T-cell (primary cell): ENCODE results near the gene CEP170B. TPM values are rescaled to one million over a fixed set of nuclear protein-coding genes. Genes with fewer than 3 reads are reported as not detected.

Experiments used
- ATAC-seq, 4 experiments: fragments of 200-7000 bp in 3 of 4; fragments of 150-1000 bp in 1 of 4; cut with Tn5 transposase; replicated peaks in 1 of 4; 1 replicate in 3 of 4; 2 replicates in 1 of 4; pipeline ENCODE4 v1.10.0; 2021; ENCODE audit warnings: moderate library complexity in 3 of 4, mild to moderate bottlenecking in 2 of 4, moderate number of reproducible peaks in 1 of 4
- CTCF ChIA-PET, 2 donors: fragments of 300-600 bp; sonication (Branson Sonifier 250); formaldehyde crosslinking; loops; one replicate each; lab custom pipeline; 2022; ENCODE audit warnings: antibody characterized with exemption in 2 of 2; lab: Charles Lee
- POLR2A ChIA-PET, 2 donors: fragments of 300-600 bp; sonication (Branson Sonifier 250); formaldehyde crosslinking; loops; one replicate each; lab custom pipeline; 2022; ENCODE audit warnings: antibody characterized with exemption in 2 of 2; lab: Charles Lee
- DNase-seq, 35 experiments: peaks; one replicate each; pipeline versions ENCODE4 v3.0.0 to v3.0.0-alpha.2; 2013 to 2023
- H3K27ac ChIP-seq: one replicate; pipeline ENCODE4 v1.5.1; 2013; ENCODE audit warnings: low read length
- H3K27me3 ChIP-seq, 2 experiments: replicated peaks in 1 of 2; 1 replicate in 1 of 2; 2 replicates in 1 of 2; pipeline versions ENCODE4 v1.6.1 to v1.7.0; 2013; ENCODE audit warnings: low read length in 1 of 2, mixed read lengths in 1 of 2; ENCODE audit not compliant: control insufficient read depth in 2 of 2, insufficient read depth in 2 of 2; ENCODE audit errors: extremely low read depth in 1 of 2
- H3K36me3 ChIP-seq, 2 donors: 1 replicate in 1 of 2; 2 replicates in 1 of 2; pipeline versions ENCODE4 v1.6.1 to v1.7.0; 2013; ENCODE audit warnings: low read length in 1 of 2; ENCODE audit not compliant: control insufficient read depth in 2 of 2, insufficient read depth in 1 of 2; ENCODE audit errors: extremely low read depth in 1 of 2
- H3K4me1 ChIP-seq, 2 experiments: 1 replicate in 1 of 2; 2 replicates in 1 of 2; pipeline versions ENCODE4 v1.6.1 to v1.7.0; 2013; ENCODE audit warnings: low read length in 2 of 2, mixed read lengths in 1 of 2; ENCODE audit not compliant: insufficient read depth in 2 of 2, control insufficient read depth in 1 of 2; ENCODE audit errors: extremely low read depth in 1 of 2
- H3K4me3 ChIP-seq, 2 donors: 1 replicate in 1 of 2; 2 replicates in 1 of 2; pipeline versions ENCODE4 v1.5.1 to v1.7.0; 2013; ENCODE audit warnings: mild to moderate bottlenecking in 2 of 2, low read length in 1 of 2, moderate library complexity in 1 of 2; ENCODE audit not compliant: control insufficient read depth in 1 of 2; ENCODE audit errors: extremely low read depth in 1 of 2
- H3K9me3 ChIP-seq: 2 replicates; pipeline ENCODE4 v1.7.0; 2013
- H3K27ac Mint-ChIP-seq, 2 donors: one replicate each; pipeline ENCODE4 v1.8.0; 2020 to 2021; ENCODE audit warnings: mild to moderate bottlenecking in 2 of 2, mixed read lengths in 2 of 2
- H3K27me3 Mint-ChIP-seq, 2 donors: one replicate each; pipeline ENCODE4 v1.8.0; 2021 to 2022; ENCODE audit warnings: mixed read lengths in 2 of 2
- H3K36me3 Mint-ChIP-seq: one replicate; pipeline ENCODE4 v1.8.0; 2021; ENCODE audit warnings: mixed read lengths
- H3K4me1 Mint-ChIP-seq, 3 donors: one replicate each; pipeline ENCODE4 v1.8.0; 2020 to 2022; ENCODE audit warnings: mixed read lengths in 3 of 3, mild to moderate bottlenecking in 1 of 3
- H3K4me3 Mint-ChIP-seq, 3 donors: one replicate each; pipeline ENCODE4 v1.8.0; 2020 to 2022; ENCODE audit warnings: mild to moderate bottlenecking in 3 of 3, mixed read lengths in 3 of 3, moderate library complexity in 3 of 3
- H3K9me3 Mint-ChIP-seq, 3 donors: one replicate each; pipeline ENCODE4 v1.8.0; 2020 to 2022; ENCODE audit warnings: mixed read lengths in 3 of 3
- WGBS: methylation state at CpG from one replicate; pipeline ENCODE4 v1.1.5; 2013; ENCODE audit warnings: missing lambda C conversion rate; ENCODE audit not compliant: insufficient coverage; 5-methylcytosine and 5-hydroxymethylcytosine counted together
- total RNA-seq, 35 experiments: library from RNA in 6 of 35; stranded (reverse) in 6 of 35; fragments of 120-200 nt in 1 of 35; gene quantifications; one replicate each; pipeline versions ENCODE4 v1.2.1 to v1.2.4 and lab custom pipeline; 2013 to 2026

Gene CEP170B
- total RNA-seq, 5 donors from 2014 or later (not counting 1 experiment from before 2014, with no cell fraction given) = 2.8 to 11.2 (median 6.9) TPM

- DNase-seq (peak in 1 of 35 experiments; percentile 2), ATAC-seq (no peak)
- ChIA-PET POLR2A (no interaction called here), CTCF (no interaction called here)
- no peak overlapping the region for H3K4me3 Mint-ChIP-seq
- no peak overlapping the region for H3K27ac ChIP-seq
- H3K27ac Mint-ChIP-seq = no peak overlapping the region
- H3K36me3 Mint-ChIP-seq = no peaks in the 10 kb centered on the region
- no peaks in the 10 kb centered on the region for H3K36me3 ChIP-seq
- 85% methylated on average over 26 of the region's 30 CpGs for WGBS
- H3K9me3 ChIP-seq = no peaks in the 10 kb centered on the region
- peaks cover 0 to 1% of the 10 kb centered on the region in 2 donors for H3K27me3 Mint-ChIP-seq
- no peaks in the 10 kb centered on the region for H3K4me1 ChIP-seq
- H3K27me3 ChIP-seq = peaks cover 0 to 15% of the 10 kb centered on the region in 2 experiments
- peaks cover 0 to 3% (median 0%) of the 10 kb centered on the region in 3 donors for H3K4me1 Mint-ChIP-seq
- no peaks in the 10 kb centered on the region for H3K9me3 Mint-ChIP-seq
- H3K4me3 ChIP-seq = no peak overlapping the region
These were observed 29.5 kb downstream of the CEP170B start for GRCh38 chr14:104894331-104895206.

- peaks cover 0 to 1% of the 10 kb centered on the region in 2 donors for H3K27me3 Mint-ChIP-seq
- peaks cover 0 to 3% (median 0%) of the 10 kb centered on the region in 3 donors for H3K4me1 Mint-ChIP-seq
- H3K27me3 ChIP-seq = peaks cover 0 to 15% of the 10 kb centered on the region in 2 experiments
- no peak overlapping the region for H3K4me3 Mint-ChIP-seq
- no peak overlapping the region for H3K27ac Mint-ChIP-seq
- DNase-seq (peak in 1 of 35 experiments; percentile 20), ATAC-seq (no peak)
- WGBS = 93% methylated on average over 8 of the region's 9 CpGs
- no peak overlapping the region for H3K4me3 ChIP-seq
- H3K9me3 Mint-ChIP-seq = no peaks in the 10 kb centered on the region
- H3K36me3 ChIP-seq = no peaks in the 10 kb centered on the region
- ChIA-PET CTCF (no interaction called here), POLR2A (no interaction called here)
- H3K9me3 ChIP-seq = no peaks in the 10 kb centered on the region
- no peak overlapping the region for H3K27ac ChIP-seq
- no peaks in the 10 kb centered on the region for H3K36me3 Mint-ChIP-seq
- no peaks in the 10 kb centered on the region for H3K4me1 ChIP-seq
These were observed 30.2 kb downstream of the CEP170B start for GRCh38 chr14:104895207-104895785.

- ChIA-PET POLR2A (no interaction called here), CTCF (interaction anchor here in 1 of 2 donors (1.0 kb wide), 1 partner anchor 11 kb away, joined by 4 read pairs; no protein-coding TSS in a partner anchor)
- Mint-ChIP-seq H3K4me3 (no peak overlapping the region), H3K36me3 (no peaks in the 10 kb centered on the region), H3K27ac (no peak overlapping the region), H3K4me1 (peaks cover 0 to 3% (median 0%) of the 10 kb centered on the region in 3 donors), H3K9me3 (no peaks in the 10 kb centered on the region), H3K27me3 (peaks cover 0 to 1% of the 10 kb centered on the region in 2 donors)
- ATAC-seq = no peak
- Histone ChIP-seq H3K4me1 (no peaks in the 10 kb centered on the region), H3K36me3 (no peaks in the 10 kb centered on the region), H3K4me3 (no peak overlapping the region), H3K27ac (no peak overlapping the region), H3K9me3 (no peaks in the 10 kb centered on the region), H3K27me3 (peaks cover 0 to 15% of the 10 kb centered on the region in 2 experiments)
- 86% methylated on average over 29 of the region's 34 CpGs for WGBS
- peak in 1 of 35 experiments; percentile 1 for DNase-seq
These were observed 31.0 kb downstream of the CEP170B start for GRCh38 chr14:104895786-104896661.

- 85% methylated on average over 30 of the region's 37 CpGs for WGBS
- H3K9me3 Mint-ChIP-seq = no peaks in the 10 kb centered on the region
- POLR2A ChIA-PET = no interaction called here
These were observed 32.5 kb downstream of the CEP170B start for GRCh38 chr14:104897330-104898194.

DNA sequence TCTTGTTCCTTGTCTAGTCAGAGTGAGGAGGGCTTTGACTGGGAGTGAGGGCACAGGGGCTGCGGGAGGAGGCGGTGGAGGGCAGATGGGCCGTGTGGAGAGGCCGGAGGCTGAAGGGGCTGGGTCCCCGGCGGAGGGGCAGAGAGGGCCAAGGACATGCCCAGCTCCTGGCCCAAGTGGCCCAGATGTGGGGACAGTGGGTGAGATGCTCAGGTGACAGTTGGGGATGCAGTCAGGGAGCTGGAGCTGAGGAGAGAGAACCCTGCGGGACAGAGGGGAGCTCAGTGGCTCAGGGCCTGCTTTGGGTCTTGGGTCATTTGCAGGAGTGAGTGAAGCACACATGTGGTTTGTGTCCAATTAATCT is 33.1 kb downstream of the CEP170B start:
- H3K27me3 ChIP-seq = peaks cover 0 to 17% of the 10 kb centered on the region in 2 experiments
- no peak overlapping the region for H3K27ac Mint-ChIP-seq
- CTCF ChIA-PET = no interaction called here
- DNase-seq (no peak), ATAC-seq (no peak)
- no peak overlapping the region for H3K4me3 Mint-ChIP-seq
- no peaks in the 10 kb centered on the region for H3K36me3 ChIP-seq
- no peak overlapping the region for H3K4me3 ChIP-seq
- POLR2A ChIA-PET = no interaction called here
- no peaks in the 10 kb centered on the region for H3K4me1 ChIP-seq
- peaks cover 0 to 3% of the 10 kb centered on the region in 2 donors for H3K27me3 Mint-ChIP-seq
- H3K27ac ChIP-seq = no peak overlapping the region
- peaks cover 0 to 3% (median 0%) of the 10 kb centered on the region in 3 donors for H3K4me1 Mint-ChIP-seq
- WGBS = 94% methylated on average over 7 of the region's 7 CpGs
- H3K9me3 ChIP-seq = no peaks in the 10 kb centered on the region
- H3K9me3 Mint-ChIP-seq = no peaks in the 10 kb centered on the region
- no peaks in the 10 kb centered on the region for H3K36me3 Mint-ChIP-seq

More at GRCh38 chr14:104897330-104898194, 32.5 kb downstream of the CEP170B start:
- no peaks in the 10 kb centered on the region for H3K36me3 ChIP-seq
- no peak overlapping the region for H3K27ac ChIP-seq
- no peaks in the 10 kb centered on the region for H3K36me3 Mint-ChIP-seq
- no peaks in the 10 kb centered on the region for H3K4me1 ChIP-seq
- peaks cover 0 to 1% of the 10 kb centered on the region in 2 donors for H3K27me3 Mint-ChIP-seq
- CTCF ChIA-PET = no interaction called here
- H3K9me3 ChIP-seq = no peaks in the 10 kb centered on the region
- H3K27me3 ChIP-seq = peaks cover 0 to 15% of the 10 kb centered on the region in 2 experiments
- H3K4me3 Mint-ChIP-seq = no peak overlapping the region
- H3K27ac Mint-ChIP-seq = no peak overlapping the region
- H3K4me1 Mint-ChIP-seq = peaks cover 0 to 3% (median 0%) of the 10 kb centered on the region in 3 donors
- no peak for ATAC-seq
- peak in 1 of 35 experiments; percentile 1 for DNase-seq
- no peak overlapping the region for H3K4me3 ChIP-seq
